ENCODE results near the gene FIBIN.

FIBIN gene

GRCh38 chr11:26985943-26986342, 8.0 kb upstream of the FIBIN start:
- TF ChIP-seq POLR2A (IDR thresholded peaks at IDR 0.05; ENCODE audit: extremely low read depth, insufficient read length) (no peak), MYC (IDR thresholded peaks at IDR 0.05; ENCODE audit: low read depth, low read length) (no peak), MAX (IDR thresholded peaks at IDR 0.05; ENCODE audit: low read depth, low read length) (no peak), CTCF (IDR thresholded peaks at IDR 0.05; ENCODE audit: low read depth, low read length) (no peak)
- no peak overlapping the region for H3K4me3 ChIP-seq (ENCODE audit: low read depth, low read length)
- DNase-seq (ENCODE audit: low read depth), result no peak

- no peak overlapping the region for H3K4me3 ChIP-seq (ENCODE audit: low read depth, low read length)
- DNase-seq (ENCODE audit: low read depth), result no peak
- TF ChIP-seq MYC (IDR thresholded peaks at IDR 0.05; ENCODE audit: low read depth, low read length), result no peak
- no peak for TF ChIP-seq POLR2A (IDR thresholded peaks at IDR 0.05; ENCODE audit: extremely low read depth, insufficient read length)
- TF ChIP-seq MAX (IDR thresholded peaks at IDR 0.05; ENCODE audit: low read depth, low read length), result no peak
- no peak for TF ChIP-seq CTCF (IDR thresholded peaks at IDR 0.05; ENCODE audit: low read depth, low read length)
Observed at GRCh38 chr11:26987272-26987671, 6.6 kb upstream of the FIBIN start.

- no peak overlapping the region for H3K4me3 ChIP-seq (ENCODE audit: low read depth, low read length)
- TF ChIP-seq MYC (IDR thresholded peaks at IDR 0.05; ENCODE audit: low read depth, low read length) (no peak), POLR2A (IDR thresholded peaks at IDR 0.05; ENCODE audit: extremely low read depth, insufficient read length) (no peak), CTCF (IDR thresholded peaks at IDR 0.05; ENCODE audit: low read depth, low read length) (no peak), MAX (IDR thresholded peaks at IDR 0.05; ENCODE audit: low read depth, low read length) (no peak)
- no peak for DNase-seq (ENCODE audit: low read depth)
Observed at GRCh38 chr11:26987731-26988130, 6.2 kb upstream of the FIBIN start.

- DNase-seq (ENCODE audit: low read depth), result peak; percentile 13
- TF ChIP-seq POLR2A (IDR thresholded peaks at IDR 0.05; ENCODE audit: extremely low read depth, insufficient read length) (no peak), CTCF (IDR thresholded peaks at IDR 0.05; ENCODE audit: low read depth, low read length) (no peak), MYC (IDR thresholded peaks at IDR 0.05; ENCODE audit: low read depth, low read length) (no peak), MAX (IDR thresholded peaks at IDR 0.05; ENCODE audit: low read depth, low read length) (no peak)
- H3K4me3 ChIP-seq (ENCODE audit: low read depth, low read length), result no peak overlapping the region
Observed at GRCh38 chr11:26992031-26992541, 1.8 kb upstream of the FIBIN start.

GRCh38 chr11:26994631-26995095, 751 bp downstream of the FIBIN start:
- TF ChIP-seq MYC (IDR thresholded peaks at IDR 0.05; ENCODE audit: low read depth, low read length) (no peak), CTCF (IDR thresholded peaks at IDR 0.05; ENCODE audit: low read depth, low read length) (no peak), POLR2A (IDR thresholded peaks at IDR 0.05; ENCODE audit: extremely low read depth, insufficient read length) (no peak), MAX (IDR thresholded peaks at IDR 0.05; ENCODE audit: low read depth, low read length) (no peak)
- H3K4me3 ChIP-seq (ENCODE audit: low read depth, low read length), result no peak overlapping the region
- DNase-seq (ENCODE audit: low read depth), result no peak
